WTC11 (cell line): ENCODE results near the gene C14orf132. TPM values are rescaled to one million over a fixed set of nuclear protein-coding genes. Genes with fewer than 3 reads are reported as not detected.
"Not testable (repeated sequence)": the region's sequence is repeated elsewhere in the genome, so short reads cannot be mapped to it uniquely, and the experiment has no call there.

Source experiments
- ATAC-seq: fragments of 200-7000 bp; cut with Tn5 transposase; 2 replicates; pipeline ENCODE4 v1.10.0; 2021; ENCODE audit warnings: mild to moderate bottlenecking, moderate library complexity
- CTCF ChIA-PET: fragments of 300-600 bp; sonication (Branson Sonifier 250); formaldehyde crosslinking; loops from one replicate; lab custom pipeline; 2021; ENCODE audit warnings: antibody characterized with exemption; lab: Charles Lee
- POLR2A ChIA-PET: fragments of 350-600 bp; sonication (Branson Sonifier 250); formaldehyde crosslinking; loops from one replicate; lab custom pipeline; 2021; ENCODE audit warnings: antibody characterized with exemption; lab: Charles Lee
- DNase-seq: peaks from one replicate; pipeline ENCODE4 v3.0.0; 2021; ENCODE audit warnings: low spot score
- H3K27ac Mint-ChIP-seq: 2 replicates; pipeline ENCODE4 v1.8.0; 2021; ENCODE audit warnings: mixed read lengths
- H3K27me3 Mint-ChIP-seq: 2 replicates; pipeline ENCODE4 v1.8.0; 2021; ENCODE audit warnings: low read depth, mild to moderate bottlenecking, moderate library complexity, mixed read lengths
- H3K36me3 Mint-ChIP-seq: 2 replicates; pipeline ENCODE4 v1.8.0; 2021; ENCODE audit warnings: mixed read lengths
- H3K4me1 Mint-ChIP-seq: 2 replicates; pipeline ENCODE4 v1.8.0; 2022; ENCODE audit warnings: mixed read lengths
- H3K4me3 Mint-ChIP-seq: 2 replicates; pipeline ENCODE4 v1.8.0; 2021; ENCODE audit warnings: mild to moderate bottlenecking, moderate library complexity, mixed read lengths
- H3K9me3 Mint-ChIP-seq: 2 replicates; pipeline ENCODE4 v1.8.0; 2021; ENCODE audit warnings: mixed read lengths
- ATF6 ChIP-seq: sonication (generic); formaldehyde crosslinking; IDR thresholded peaks from 2 replicates; pipeline ENCODE4 v1.8.1; 2023; ENCODE audit warnings: mild to moderate bottlenecking, missing genetic modification reagents
- CBFB ChIP-seq: sonication (generic); formaldehyde crosslinking; IDR thresholded peaks from 2 replicates; pipeline ENCODE4 v1.8.1; 2022; ENCODE audit warnings: mild to moderate bottlenecking, low read depth, missing genetic modification reagents
- CREB1 ChIP-seq: sonication (generic); formaldehyde crosslinking; IDR thresholded peaks from 2 replicates; pipeline ENCODE4 v1.8.0; 2023; ENCODE audit warnings: mild to moderate bottlenecking, missing genetic modification reagents
- ERG ChIP-seq: fragments of 250-450 bp; sonication (Bioruptor Pico); IDR thresholded peaks from 2 replicates; pipeline ENCODE4 v1.8.0; 2021; ENCODE audit warnings: mild to moderate bottlenecking
- FOXJ3 ChIP-seq: sonication (generic); formaldehyde crosslinking; IDR thresholded peaks from 2 replicates; pipeline ENCODE4 v1.9.0; 2021; ENCODE audit warnings: missing genetic modification reagents, mild to moderate bottlenecking, borderline replicate concordance
- GRHL2 ChIP-seq: fragments of 250-450 bp; sonication (Bioruptor Pico); IDR thresholded peaks from 2 replicates; pipeline ENCODE4 v1.8.0; 2022; ENCODE audit warnings: mild to moderate bottlenecking, moderate library complexity; ENCODE audit not compliant: insufficient replicate concordance, severe bottlenecking
- KAT7 ChIP-seq: sonication (generic); formaldehyde crosslinking; IDR thresholded peaks from 2 replicates; pipeline ENCODE4 v1.8.1; 2023; ENCODE audit warnings: missing genetic modification reagents, mild to moderate bottlenecking, borderline replicate concordance
- PREB ChIP-seq: sonication (generic); formaldehyde crosslinking; IDR thresholded peaks from 2 replicates; pipeline ENCODE4 v1.8.1; 2022; ENCODE audit warnings: mild to moderate bottlenecking, missing genetic modification reagents, moderate library complexity, borderline replicate concordance
- PRRX2 ChIP-seq: fragments of 250-450 bp; sonication (Bioruptor Pico); IDR thresholded peaks from 2 replicates; pipeline ENCODE4 v1.8.0; 2021; ENCODE audit warnings: mild to moderate bottlenecking
- RELA ChIP-seq: sonication (generic); formaldehyde crosslinking; IDR thresholded peaks from 2 replicates; pipeline ENCODE4 v1.8.1; 2022; ENCODE audit warnings: missing genetic modification reagents, mild to moderate bottlenecking, borderline replicate concordance
- ZNF232 ChIP-seq: sonication (generic); formaldehyde crosslinking; IDR thresholded peaks from 2 replicates; pipeline ENCODE4 v1.8.0; 2022; ENCODE audit warnings: mild to moderate bottlenecking, missing genetic modification reagents
- total RNA-seq: library from RNA; stranded (reverse); gene quantifications from 3 replicates; pipeline ENCODE4 v1.2.3, GENCODE V29; 2021
- TF ChIP-seq, protein P1 (sequence below): fragments of 250-450 bp; sonication (Bioruptor Pico); IDR thresholded peaks from 2 replicates; pipeline ENCODE4 v1.9.0; 2021; ENCODE audit warnings: moderate library complexity, mild to moderate bottlenecking, inconsistent platforms, borderline replicate concordance
- TF ChIP-seq, protein P2 (sequence below): sonication (generic); formaldehyde crosslinking; IDR thresholded peaks from 2 replicates; pipeline ENCODE4 v1.8.0; 2023; ENCODE audit warnings: missing genetic modification reagents, mild to moderate bottlenecking, borderline replicate concordance
- TF ChIP-seq, protein P3 (sequence below): sonication (generic); formaldehyde crosslinking; IDR thresholded peaks from 2 replicates; pipeline ENCODE4 v1.8.0; 2022; ENCODE audit warnings: mild to moderate bottlenecking, missing genetic modification reagents
- TF ChIP-seq, protein P4 (sequence below): sonication (generic); formaldehyde crosslinking; IDR thresholded peaks from 2 replicates; pipeline ENCODE4 v1.8.0; 2023; ENCODE audit warnings: mild to moderate bottlenecking, missing genetic modification reagents
- TF ChIP-seq, protein P5 (sequence below): sonication (generic); formaldehyde crosslinking; IDR thresholded peaks from 2 replicates; pipeline ENCODE4 v1.8.0; 2022; ENCODE audit warnings: mild to moderate bottlenecking, missing genetic modification reagents

Gene C14orf132
- total RNA-seq, 1 experiment from 2014 or later: 14.1 TPM

GRCh38 chr14:96011607-96012006, 27.6 kb upstream of the C14orf132 start (continued):
- TF ChIP-seq KAT7 (CRISPR knock-in tag) (no peak), ERG (CRISPR knock-in tag) (no peak), RELA (CRISPR knock-in tag) (no peak), PREB (CRISPR knock-in tag) (no peak)
- TF ChIP-seq, protein P1, sequence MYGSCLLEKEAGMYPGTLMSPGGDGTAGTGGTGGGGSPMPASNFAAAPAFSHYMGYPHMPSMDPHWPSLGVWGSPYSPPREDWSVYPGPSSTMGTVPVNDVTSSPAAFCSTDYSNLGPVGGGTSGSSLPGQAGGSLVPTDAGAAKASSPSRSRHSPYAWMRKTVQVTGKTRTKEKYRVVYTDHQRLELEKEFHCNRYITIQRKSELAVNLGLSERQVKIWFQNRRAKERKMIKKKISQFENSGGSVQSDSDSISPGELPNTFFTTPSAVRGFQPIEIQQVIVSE (CRISPR knock-in tag): no peak
- TF ChIP-seq, protein P2, sequence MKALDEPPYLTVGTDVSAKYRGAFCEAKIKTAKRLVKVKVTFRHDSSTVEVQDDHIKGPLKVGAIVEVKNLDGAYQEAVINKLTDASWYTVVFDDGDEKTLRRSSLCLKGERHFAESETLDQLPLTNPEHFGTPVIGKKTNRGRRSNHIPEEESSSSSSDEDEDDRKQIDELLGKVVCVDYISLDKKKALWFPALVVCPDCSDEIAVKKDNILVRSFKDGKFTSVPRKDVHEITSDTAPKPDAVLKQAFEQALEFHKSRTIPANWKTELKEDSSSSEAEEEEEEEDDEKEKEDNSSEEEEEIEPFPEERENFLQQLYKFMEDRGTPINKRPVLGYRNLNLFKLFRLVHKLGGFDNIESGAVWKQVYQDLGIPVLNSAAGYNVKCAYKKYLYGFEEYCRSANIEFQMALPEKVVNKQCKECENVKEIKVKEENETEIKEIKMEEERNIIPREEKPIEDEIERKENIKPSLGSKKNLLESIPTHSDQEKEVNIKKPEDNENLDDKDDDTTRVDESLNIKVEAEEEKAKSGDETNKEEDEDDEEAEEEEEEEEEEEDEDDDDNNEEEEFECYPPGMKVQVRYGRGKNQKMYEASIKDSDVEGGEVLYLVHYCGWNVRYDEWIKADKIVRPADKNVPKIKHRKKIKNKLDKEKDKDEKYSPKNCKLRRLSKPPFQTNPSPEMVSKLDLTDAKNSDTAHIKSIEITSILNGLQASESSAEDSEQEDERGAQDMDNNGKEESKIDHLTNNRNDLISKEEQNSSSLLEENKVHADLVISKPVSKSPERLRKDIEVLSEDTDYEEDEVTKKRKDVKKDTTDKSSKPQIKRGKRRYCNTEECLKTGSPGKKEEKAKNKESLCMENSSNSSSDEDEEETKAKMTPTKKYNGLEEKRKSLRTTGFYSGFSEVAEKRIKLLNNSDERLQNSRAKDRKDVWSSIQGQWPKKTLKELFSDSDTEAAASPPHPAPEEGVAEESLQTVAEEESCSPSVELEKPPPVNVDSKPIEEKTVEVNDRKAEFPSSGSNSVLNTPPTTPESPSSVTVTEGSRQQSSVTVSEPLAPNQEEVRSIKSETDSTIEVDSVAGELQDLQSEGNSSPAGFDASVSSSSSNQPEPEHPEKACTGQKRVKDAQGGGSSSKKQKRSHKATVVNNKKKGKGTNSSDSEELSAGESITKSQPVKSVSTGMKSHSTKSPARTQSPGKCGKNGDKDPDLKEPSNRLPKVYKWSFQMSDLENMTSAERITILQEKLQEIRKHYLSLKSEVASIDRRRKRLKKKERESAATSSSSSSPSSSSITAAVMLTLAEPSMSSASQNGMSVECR (CRISPR knock-in tag): no peak

GRCh38 chr14:96012757-96013156, 26.4 kb upstream of the C14orf132 start:
- Mint-ChIP-seq H3K36me3 (peaks cover 28% of the 10 kb centered on the region), H3K27me3 (peaks cover 19% of the 10 kb centered on the region), H3K9me3 (peaks cover 49% of the 10 kb centered on the region)
- ATAC-seq, POLR2A ChIA-PET, H3K4me1 Mint-ChIP-seq, H3K27ac Mint-ChIP-seq, H3K4me3 Mint-ChIP-seq, DNase-seq: not testable (repeated sequence)
- CTCF ChIA-PET: interaction anchor here (0.9 to 3.4 kb wide), 2 partner anchors 39 to 86 kb away, joined by 3 to 16 read pairs; no protein-coding TSS in a partner anchor

GRCh38 chr14:96014176-96014575, 25.0 kb upstream of the C14orf132 start:
- ATAC-seq (no peak), DNase-seq (no peak)
- TF ChIP-seq CREB1 (CRISPR knock-in tag): no peak
- no peak for TF ChIP-seq ZNF232 (CRISPR knock-in tag)
- no peak for TF ChIP-seq ATF6 (CRISPR knock-in tag)
- no peak for TF ChIP-seq FOXJ3
- TF ChIP-seq, protein P3, sequence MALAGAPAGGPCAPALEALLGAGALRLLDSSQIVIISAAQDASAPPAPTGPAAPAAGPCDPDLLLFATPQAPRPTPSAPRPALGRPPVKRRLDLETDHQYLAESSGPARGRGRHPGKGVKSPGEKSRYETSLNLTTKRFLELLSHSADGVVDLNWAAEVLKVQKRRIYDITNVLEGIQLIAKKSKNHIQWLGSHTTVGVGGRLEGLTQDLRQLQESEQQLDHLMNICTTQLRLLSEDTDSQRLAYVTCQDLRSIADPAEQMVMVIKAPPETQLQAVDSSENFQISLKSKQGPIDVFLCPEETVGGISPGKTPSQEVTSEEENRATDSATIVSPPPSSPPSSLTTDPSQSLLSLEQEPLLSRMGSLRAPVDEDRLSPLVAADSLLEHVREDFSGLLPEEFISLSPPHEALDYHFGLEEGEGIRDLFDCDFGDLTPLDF (CRISPR knock-in tag): no peak
- no peak for TF ChIP-seq CBFB
- TF ChIP-seq GRHL2 (CRISPR knock-in tag): no peak
- TF ChIP-seq, protein P4, sequence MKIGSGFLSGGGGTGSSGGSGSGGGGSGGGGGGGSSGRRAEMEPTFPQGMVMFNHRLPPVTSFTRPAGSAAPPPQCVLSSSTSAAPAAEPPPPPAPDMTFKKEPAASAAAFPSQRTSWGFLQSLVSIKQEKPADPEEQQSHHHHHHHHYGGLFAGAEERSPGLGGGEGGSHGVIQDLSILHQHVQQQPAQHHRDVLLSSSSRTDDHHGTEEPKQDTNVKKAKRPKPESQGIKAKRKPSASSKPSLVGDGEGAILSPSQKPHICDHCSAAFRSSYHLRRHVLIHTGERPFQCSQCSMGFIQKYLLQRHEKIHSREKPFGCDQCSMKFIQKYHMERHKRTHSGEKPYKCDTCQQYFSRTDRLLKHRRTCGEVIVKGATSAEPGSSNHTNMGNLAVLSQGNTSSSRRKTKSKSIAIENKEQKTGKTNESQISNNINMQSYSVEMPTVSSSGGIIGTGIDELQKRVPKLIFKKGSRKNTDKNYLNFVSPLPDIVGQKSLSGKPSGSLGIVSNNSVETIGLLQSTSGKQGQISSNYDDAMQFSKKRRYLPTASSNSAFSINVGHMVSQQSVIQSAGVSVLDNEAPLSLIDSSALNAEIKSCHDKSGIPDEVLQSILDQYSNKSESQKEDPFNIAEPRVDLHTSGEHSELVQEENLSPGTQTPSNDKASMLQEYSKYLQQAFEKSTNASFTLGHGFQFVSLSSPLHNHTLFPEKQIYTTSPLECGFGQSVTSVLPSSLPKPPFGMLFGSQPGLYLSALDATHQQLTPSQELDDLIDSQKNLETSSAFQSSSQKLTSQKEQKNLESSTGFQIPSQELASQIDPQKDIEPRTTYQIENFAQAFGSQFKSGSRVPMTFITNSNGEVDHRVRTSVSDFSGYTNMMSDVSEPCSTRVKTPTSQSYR (CRISPR knock-in tag): no peak
- TF ChIP-seq, protein P5, sequence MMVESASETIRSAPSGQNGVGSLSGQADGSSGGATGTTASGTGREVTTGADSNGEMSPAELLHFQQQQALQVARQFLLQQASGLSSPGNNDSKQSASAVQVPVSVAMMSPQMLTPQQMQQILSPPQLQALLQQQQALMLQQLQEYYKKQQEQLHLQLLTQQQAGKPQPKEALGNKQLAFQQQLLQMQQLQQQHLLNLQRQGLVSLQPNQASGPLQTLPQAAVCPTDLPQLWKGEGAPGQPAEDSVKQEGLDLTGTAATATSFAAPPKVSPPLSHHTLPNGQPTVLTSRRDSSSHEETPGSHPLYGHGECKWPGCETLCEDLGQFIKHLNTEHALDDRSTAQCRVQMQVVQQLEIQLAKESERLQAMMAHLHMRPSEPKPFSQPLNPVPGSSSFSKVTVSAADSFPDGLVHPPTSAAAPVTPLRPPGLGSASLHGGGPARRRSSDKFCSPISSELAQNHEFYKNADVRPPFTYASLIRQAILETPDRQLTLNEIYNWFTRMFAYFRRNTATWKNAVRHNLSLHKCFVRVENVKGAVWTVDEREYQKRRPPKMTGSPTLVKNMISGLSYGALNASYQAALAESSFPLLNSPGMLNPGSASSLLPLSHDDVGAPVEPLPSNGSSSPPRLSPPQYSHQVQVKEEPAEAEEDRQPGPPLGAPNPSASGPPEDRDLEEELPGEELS (CRISPR knock-in tag): no peak
- no peak for TF ChIP-seq PRRX2 (CRISPR knock-in tag)
- Mint-ChIP-seq H3K36me3 (peaks cover 28% of the 10 kb centered on the region), H3K4me1 (peaks cover 5% of the 10 kb centered on the region), H3K27me3 (peaks cover 32% of the 10 kb centered on the region), H3K9me3 (peaks cover 51% of the 10 kb centered on the region), H3K4me3 (no peak overlapping the region), H3K27ac (no peak overlapping the region)
- CTCF ChIA-PET: interaction anchor here (3.4 kb wide), 1 partner anchor 84 kb away, joined by 16 read pairs; no protein-coding TSS in a partner anchor
- POLR2A ChIA-PET: no interaction called here
